ENCODE measurements around the gene TMEM62. TPM values are rescaled to one million over a fixed set of nuclear protein-coding genes. Genes with fewer than 3 reads are reported as not detected.
"Not testable (repeated sequence)": the region's sequence is repeated elsewhere in the genome, so short reads cannot be mapped to it uniquely, and the experiment has no call there.

The TMEM62 gene
- total RNA-seq, 1 experiment from 2014 or later: 32.7 TPM

- DNase-seq (ENCODE audit: low read depth): no peak
Measured at GRCh38 chr15:43121863-43122262, 11.5 kb upstream of the TMEM62 start.

DNA sequence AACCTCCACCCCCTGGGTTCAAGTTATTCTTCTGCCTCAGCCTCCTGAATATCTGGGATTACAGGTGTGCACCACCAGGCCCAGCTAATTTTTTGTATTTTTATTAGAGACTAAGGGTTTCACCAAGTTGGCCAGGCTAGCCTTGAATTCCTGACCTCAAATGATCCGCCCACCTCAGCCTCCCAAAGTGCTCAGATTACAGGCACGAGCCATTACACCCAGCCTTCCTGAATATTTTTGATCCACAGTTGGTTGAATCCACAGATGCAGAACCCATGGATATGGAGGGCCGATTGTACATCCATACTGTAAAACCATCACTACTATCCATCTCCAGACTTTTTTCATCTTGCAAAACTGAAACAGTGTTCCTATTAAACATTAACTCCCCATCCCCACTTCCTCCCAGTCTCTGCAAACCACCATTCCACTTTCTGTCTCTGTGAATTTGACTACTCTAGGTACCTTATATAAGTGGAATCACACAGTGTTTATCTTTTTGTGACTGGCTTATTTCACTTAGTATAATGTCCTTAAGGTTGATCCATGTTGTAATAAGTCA, 8.2 kb upstream of the TMEM62 start:
- no peak for DNase-seq (ENCODE audit: low read depth)

DNA sequence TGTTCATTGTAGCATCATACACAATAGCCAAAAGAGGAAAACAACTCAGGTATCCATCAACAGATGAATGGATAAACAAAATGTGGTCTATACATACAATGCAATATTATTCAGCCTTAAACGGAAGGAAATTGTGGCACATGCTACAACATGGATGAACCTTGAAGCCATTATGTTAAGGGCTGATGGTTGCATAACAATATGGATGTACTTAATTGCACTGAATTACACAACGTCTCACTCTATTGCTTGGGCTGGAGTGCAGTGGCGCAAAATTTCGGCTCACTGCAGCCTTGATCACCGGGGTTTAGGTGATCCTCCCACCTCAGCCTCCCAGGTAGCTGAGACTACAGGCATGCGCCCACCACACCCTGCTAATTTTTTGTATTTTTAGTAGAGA, 7.0 kb upstream of the TMEM62 start:
- no peak for DNase-seq (ENCODE audit: low read depth)

DNA sequence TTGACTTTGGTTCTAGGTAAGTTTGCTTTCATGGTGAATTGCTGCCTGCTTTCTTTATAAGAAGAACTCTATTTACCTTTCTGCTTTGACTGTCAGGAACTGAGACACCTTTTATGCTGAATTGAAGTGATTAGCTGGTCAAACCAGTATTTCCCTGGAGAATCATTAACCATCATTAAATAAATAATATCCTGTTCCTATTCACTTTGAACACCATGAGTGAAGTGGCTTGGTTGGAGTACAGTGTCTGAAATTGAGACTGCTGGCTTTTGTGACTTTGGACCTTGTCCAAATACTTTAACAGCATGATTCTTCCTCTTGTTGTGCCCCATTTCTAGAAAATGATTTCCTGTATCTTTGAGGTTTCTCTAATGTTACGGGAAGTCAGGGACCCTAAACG, 5.6 kb upstream of the TMEM62 start:
- DNase-seq (ENCODE audit: low read depth): no peak

GRCh38 chr15:43128174-43128979, 5.0 kb upstream of the TMEM62 start:
- not testable (repeated sequence) for DNase-seq (ENCODE audit: low read depth)

DNA sequence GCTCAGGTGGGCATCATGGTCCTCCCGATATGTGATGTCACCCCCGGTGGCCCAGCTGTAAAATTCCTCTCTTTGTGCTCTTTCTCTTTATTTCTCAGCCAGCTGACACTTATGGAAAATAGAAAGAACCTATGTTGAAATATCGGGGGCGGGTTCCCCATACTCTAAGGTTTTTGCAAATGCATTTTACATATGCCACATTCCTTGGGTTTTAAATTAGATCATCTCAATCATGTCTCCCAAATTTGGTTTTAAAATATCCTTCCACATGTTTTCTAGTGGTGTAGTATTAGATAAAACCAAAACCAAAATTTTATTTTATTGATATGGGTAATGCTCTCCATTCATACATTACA, 4.4 kb upstream of the TMEM62 start:
- DNase-seq (ENCODE audit: low read depth): no peak

- DNase-seq (ENCODE audit: low read depth): no peak
Measured at GRCh38 chr15:43132830-43133429, 456 bp upstream of the TMEM62 start.

- DNase-seq (ENCODE audit: low read depth): no peak
Measured at GRCh38 chr15:43134157-43134635, 810 bp downstream of the TMEM62 start.

GRCh38 chr15:43135351-43135750, 2.0 kb downstream of the TMEM62 start:
- no peak for DNase-seq (ENCODE audit: low read depth)

- DNase-seq (ENCODE audit: low read depth): no peak
Measured at GRCh38 chr15:43143203-43143941, 10.0 kb downstream of the TMEM62 start.

GRCh38 chr15:43144512-43144911, 11.1 kb downstream of the TMEM62 start:
- no peak for DNase-seq (ENCODE audit: low read depth)

- DNase-seq (ENCODE audit: low read depth): no peak
Measured at GRCh38 chr15:43146184-43146583, 12.8 kb downstream of the TMEM62 start.

GRCh38 chr15:43150191-43150929, 17.0 kb downstream of the TMEM62 start:
- peak; percentile 91 for DNase-seq (ENCODE audit: low read depth)

GRCh38 chr15:43151688-43152087, 18.3 kb downstream of the TMEM62 start:
- no peak for DNase-seq (ENCODE audit: low read depth)

DNA sequence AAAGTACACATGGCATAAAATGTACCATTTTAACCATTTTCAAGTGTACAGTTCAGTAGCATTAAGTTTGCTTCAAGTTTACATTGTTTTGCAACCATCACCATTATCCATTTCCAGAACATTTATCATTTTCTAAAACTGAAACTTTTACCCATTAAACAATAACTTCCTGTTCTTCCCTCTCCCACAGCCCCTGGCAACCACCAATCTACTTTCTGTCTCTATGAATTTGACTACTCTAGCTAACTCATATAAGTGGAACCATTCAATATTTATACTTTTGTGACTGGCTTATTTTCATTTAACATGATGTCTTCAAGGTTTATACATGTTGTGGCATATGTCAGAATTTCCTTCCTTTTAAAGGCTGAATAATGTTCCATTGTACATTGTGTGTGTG, 19.9 kb downstream of the TMEM62 start:
- DNase-seq (ENCODE audit: low read depth): no peak

- no peak for DNase-seq (ENCODE audit: low read depth)
Measured at GRCh38 chr15:43165801-43166325, 32.5 kb downstream of the TMEM62 start.

GRCh38 chr15:43167261-43167660, 33.9 kb downstream of the TMEM62 start:
- DNase-seq (ENCODE audit: low read depth): not testable (repeated sequence)

GRCh38 chr15:43168192-43169107, 35.1 kb downstream of the TMEM62 start:
- DNase-seq (ENCODE audit: low read depth): peak; percentile 94

DNA sequence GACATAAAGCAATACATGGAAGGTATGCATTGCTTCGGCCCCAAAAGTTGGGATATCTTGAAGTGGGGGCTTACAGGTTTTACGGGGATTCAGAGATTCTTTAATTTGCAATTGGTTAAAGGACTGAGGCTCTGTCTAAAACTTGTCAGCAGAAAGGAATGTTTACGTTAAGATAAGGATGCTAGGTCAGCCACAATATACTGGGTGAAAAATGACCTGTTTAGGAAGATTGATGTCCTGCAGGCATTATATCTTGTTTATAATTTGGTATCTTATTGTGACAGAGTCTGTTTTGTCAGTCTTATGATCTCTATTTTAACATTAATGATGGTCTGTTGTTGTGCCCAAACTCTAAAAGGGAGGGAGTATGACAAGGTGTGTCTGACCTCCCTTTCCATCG, 36.5 kb downstream of the TMEM62 start:
- no peak for DNase-seq (ENCODE audit: low read depth)

- not testable (repeated sequence) for DNase-seq (ENCODE audit: low read depth)
Measured at GRCh38 chr15:43175656-43176309, 42.4 kb downstream of the TMEM62 start.
